Suprapubic skin (tissue), 4 donors: ENCODE measurements around the gene GPALPP1. TPM values are rescaled to one million over a fixed set of nuclear protein-coding genes. Genes with fewer than 3 reads are reported as not detected.

Source experiments
- DNase-seq, 2 donors: peaks; one replicate each; pipeline ENCODE4 v3.0.0-alpha.2; 2019; ENCODE audit warnings: low spot score in 2 of 2
- H3K27ac ChIP-seq: fragments of 200-600 bp; sonication (generic); one replicate; pipeline ENCODE4 v1.5.1; 2019
- H3K27me3 ChIP-seq: fragments of 200-600 bp; sonication (generic); one replicate; pipeline ENCODE4 v1.5.1; 2019
- H3K36me3 ChIP-seq: fragments of 200-600 bp; sonication (generic); one replicate; pipeline ENCODE4 v1.5.1; 2019
- H3K4me1 ChIP-seq: fragments of 200-600 bp; sonication (generic); one replicate; pipeline ENCODE4 v1.5.1; 2019
- H3K4me3 ChIP-seq: fragments of 200-600 bp; sonication (generic); one replicate; pipeline ENCODE4 v1.5.1; 2019; ENCODE audit warnings: mild to moderate bottlenecking
- H3K9me3 ChIP-seq: fragments of 200-600 bp; sonication (generic); one replicate; pipeline ENCODE4 v1.5.1; 2019
- EP300 ChIP-seq: sonication (generic); formaldehyde crosslinking; IDR thresholded peaks from one replicate; pipeline ENCODE4 v1.6.1; 2017; ENCODE audit warnings: antibody characterized with exemption
- POLR2A ChIP-seq, 2 donors: fragments of 450-650 bp; IDR thresholded peaks; one replicate each; pipeline ENCODE4 v1.6.1; 2017; ENCODE audit warnings: antibody characterized with exemption in 2 of 2, mild to moderate bottlenecking in 2 of 2, moderate library complexity in 2 of 2
- POLR2AphosphoS5 ChIP-seq, 3 donors: sonication (generic); formaldehyde crosslinking; IDR thresholded peaks; one replicate each; pipeline ENCODE4 v1.6.1; 2017; ENCODE audit warnings: antibody characterized with exemption in 3 of 3
- WGBS: methylation state at CpG from one replicate; pipeline ENCODE4 v1.1.5; 2018; 5-methylcytosine and 5-hydroxymethylcytosine counted together
- total RNA-seq, 4 donors: library from RNA; depleted of rRNA; stranded (reverse); fragments of >200 nt; gene quantifications; one replicate each; pipeline ENCODE4 v1.1.0, GENCODE V29; 2016
- TF ChIP-seq, protein P1 (sequence below), 2 donors: fragments of 200-600 bp in 1 of 2; fragments of 450-650 bp in 1 of 2; sonication (generic) in 1 of 2; IDR thresholded peaks; one replicate each; pipeline ENCODE4 v1.5.1; 2016 to 2019; ENCODE audit warnings: antibody characterized with exemption in 2 of 2, mild to moderate bottlenecking in 1 of 2, moderate library complexity in 1 of 2

Gene GPALPP1
- total RNA-seq, 4 donors from 2014 or later: 17.0 to 33.5 (median 28.6) TPM

DNA sequence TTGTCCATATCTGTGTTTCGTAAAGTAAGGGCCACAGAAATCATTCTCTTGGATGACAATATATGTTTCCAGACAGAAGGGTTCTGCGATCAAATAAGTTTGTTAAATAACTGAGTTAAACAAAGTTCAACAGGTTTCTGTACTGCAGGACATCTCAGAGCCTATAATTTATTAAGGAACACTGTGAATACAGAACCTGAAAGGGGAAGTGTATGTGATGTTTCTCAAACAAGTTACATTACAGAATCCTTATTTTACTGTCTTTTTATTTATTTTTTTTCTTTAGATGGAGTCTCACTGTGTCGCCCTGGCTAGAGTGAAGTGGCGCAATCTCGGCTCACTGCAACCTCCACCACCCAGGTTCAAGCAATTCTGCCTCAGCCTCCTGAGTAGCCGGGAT lies 75.6 kb downstream of the GPALPP1 start:
- no peaks in the 10 kb centered on the region for H3K9me3 ChIP-seq
- H3K27ac ChIP-seq: no peak overlapping the region
- no peak overlapping the region for H3K4me3 ChIP-seq
- H3K4me1 ChIP-seq: no peaks in the 10 kb centered on the region
- WGBS: 91% methylated on average over 6 of the region's 6 CpGs
- no peak for DNase-seq
- TF ChIP-seq EP300: no peak
- TF ChIP-seq POLR2A (IDR thresholded peaks at IDR 0.05): no peak
- TF ChIP-seq, protein P1, sequence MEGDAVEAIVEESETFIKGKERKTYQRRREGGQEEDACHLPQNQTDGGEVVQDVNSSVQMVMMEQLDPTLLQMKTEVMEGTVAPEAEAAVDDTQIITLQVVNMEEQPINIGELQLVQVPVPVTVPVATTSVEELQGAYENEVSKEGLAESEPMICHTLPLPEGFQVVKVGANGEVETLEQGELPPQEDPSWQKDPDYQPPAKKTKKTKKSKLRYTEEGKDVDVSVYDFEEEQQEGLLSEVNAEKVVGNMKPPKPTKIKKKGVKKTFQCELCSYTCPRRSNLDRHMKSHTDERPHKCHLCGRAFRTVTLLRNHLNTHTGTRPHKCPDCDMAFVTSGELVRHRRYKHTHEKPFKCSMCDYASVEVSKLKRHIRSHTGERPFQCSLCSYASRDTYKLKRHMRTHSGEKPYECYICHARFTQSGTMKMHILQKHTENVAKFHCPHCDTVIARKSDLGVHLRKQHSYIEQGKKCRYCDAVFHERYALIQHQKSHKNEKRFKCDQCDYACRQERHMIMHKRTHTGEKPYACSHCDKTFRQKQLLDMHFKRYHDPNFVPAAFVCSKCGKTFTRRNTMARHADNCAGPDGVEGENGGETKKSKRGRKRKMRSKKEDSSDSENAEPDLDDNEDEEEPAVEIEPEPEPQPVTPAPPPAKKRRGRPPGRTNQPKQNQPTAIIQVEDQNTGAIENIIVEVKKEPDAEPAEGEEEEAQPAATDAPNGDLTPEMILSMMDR (IDR thresholded peaks at IDR 0.05): no peak
- no peak for TF ChIP-seq POLR2AphosphoS5 (IDR thresholded peaks at IDR 0.05)
- no peaks in the 10 kb centered on the region for H3K27me3 ChIP-seq
- no peaks in the 10 kb centered on the region for H3K36me3 ChIP-seq

DNA sequence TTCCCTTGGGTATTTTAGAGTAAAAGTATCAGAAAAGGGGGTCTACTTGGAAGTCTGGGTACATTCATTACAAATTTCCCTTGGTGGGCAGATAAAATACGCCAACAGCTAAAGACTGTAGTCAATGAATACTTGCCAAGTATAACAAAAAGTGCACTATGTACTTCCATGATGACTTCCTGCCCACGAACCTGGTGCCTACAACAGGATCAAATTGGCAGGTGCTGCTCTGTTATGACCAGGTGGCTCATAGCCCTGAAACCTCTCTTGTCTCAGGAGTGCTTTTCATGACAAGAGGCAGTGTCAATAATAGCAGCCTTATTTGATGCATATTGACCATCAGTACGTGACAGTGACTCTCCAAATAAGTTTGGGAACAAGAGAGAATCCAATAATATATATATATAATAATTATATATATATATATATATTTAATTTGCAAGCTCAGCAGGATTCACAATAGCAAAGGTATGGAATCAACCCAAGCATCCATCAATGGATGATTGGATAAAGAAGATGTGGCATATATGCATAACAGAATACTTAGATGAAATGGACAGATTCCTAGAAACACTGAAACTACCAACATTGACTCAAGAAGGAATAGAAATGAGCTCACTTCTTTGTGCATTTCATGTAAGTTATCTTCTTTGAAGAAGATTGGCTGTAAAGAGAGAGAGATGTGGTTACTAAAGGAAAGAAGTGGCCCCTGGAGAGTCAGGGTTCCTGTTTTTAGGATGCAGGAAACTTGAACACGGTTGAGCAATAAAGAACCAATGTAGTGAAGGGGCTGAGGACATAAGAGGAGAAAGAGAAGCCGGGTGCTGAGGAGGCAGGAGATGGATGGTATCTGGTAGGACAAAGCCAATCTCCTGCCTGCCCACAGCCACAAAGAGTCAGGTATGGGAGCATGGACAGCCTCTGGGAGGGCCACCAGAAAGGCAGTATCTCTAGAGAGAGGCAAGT lies 79.0 kb downstream of the GPALPP1 start:
- Histone ChIP-seq H3K4me1 (no peaks in the 10 kb centered on the region), H3K27ac (no peak overlapping the region), H3K9me3 (no peaks in the 10 kb centered on the region), H3K36me3 (no peaks in the 10 kb centered on the region), H3K27me3 (no peaks in the 10 kb centered on the region), H3K4me3 (no peak overlapping the region)
- WGBS: 69% methylated on average over 5 of the region's 5 CpGs
- TF ChIP-seq EP300 (no peak), POLR2A (IDR thresholded peaks at IDR 0.05) (no peak), POLR2AphosphoS5 (IDR thresholded peaks at IDR 0.05) (no peak)
- TF ChIP-seq, protein P1 (IDR thresholded peaks at IDR 0.05): no peak
- DNase-seq: no peak

DNA sequence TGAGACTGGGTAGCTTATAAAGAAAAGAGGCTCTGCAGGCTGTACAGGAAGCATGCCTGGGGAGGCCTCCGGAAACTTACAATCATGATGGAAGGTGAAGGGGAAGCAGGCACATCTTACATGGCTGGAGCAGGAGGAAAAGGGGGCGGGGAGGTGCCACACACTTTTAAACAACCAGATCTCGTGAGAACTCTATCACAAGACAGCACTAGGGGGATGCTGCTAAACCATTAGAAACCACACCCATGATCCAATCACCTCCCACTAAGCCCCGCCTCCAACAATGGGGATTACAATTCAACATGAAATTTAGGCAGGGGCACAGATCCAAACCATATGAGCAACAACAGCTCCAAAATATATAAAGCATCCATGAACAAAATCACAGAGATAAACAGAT lies 84.5 kb downstream of the GPALPP1 start:
- H3K36me3 ChIP-seq: no peaks in the 10 kb centered on the region
- TF ChIP-seq EP300 (no peak), POLR2AphosphoS5 (IDR thresholded peaks at IDR 0.05) (no peak), POLR2A (IDR thresholded peaks at IDR 0.05) (no peak)
- TF ChIP-seq, protein P1 (IDR thresholded peaks at IDR 0.05): no peak
- WGBS: 77% methylated on average over 4 of the region's 4 CpGs
- H3K27me3 ChIP-seq: no peaks in the 10 kb centered on the region
- H3K4me1 ChIP-seq: no peaks in the 10 kb centered on the region
- no peak for DNase-seq
- H3K4me3 ChIP-seq: no peak overlapping the region
- H3K27ac ChIP-seq: no peak overlapping the region
- no peaks in the 10 kb centered on the region for H3K9me3 ChIP-seq

DNA sequence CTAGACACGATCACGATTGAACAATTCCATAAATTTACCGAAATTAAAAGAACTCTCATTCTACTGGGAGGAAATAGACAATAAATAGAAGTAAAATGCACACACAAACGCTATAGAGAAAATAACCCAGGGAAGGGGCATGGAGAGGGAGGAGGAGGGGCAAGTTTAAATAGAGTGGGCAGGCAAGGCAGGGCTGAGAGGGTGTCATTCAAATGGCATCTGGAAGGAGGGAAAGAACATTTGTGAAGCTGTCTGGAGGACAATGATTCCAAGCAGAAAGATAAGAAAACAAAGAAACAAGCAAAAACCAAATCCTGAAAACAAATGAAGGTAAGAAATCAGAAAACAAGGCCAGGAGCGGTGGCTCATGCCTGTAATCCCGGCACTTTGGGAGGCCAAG lies 85.4 kb downstream of the GPALPP1 start:
- H3K36me3 ChIP-seq: no peaks in the 10 kb centered on the region
- no peak for TF ChIP-seq POLR2AphosphoS5 (IDR thresholded peaks at IDR 0.05)
- no peak for TF ChIP-seq POLR2A (IDR thresholded peaks at IDR 0.05)

DNA sequence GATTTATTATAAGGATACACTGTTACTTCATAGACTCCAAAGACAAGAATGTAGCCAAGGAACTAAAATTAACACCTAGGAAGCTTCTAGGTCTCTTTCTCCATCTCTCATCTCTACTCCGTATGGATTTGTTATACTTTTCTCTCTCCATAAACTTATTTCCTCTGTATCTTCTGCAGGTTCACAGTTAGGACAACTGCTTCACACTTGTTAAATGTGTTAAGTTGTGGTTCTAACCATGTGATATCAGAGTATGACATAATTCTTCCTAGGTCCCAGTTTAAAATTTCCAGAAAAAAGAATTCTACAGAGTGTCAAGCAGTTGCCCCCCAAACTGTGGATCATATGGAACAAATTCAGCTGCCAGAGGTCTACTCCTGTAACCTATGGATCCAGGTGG lies 88.7 kb downstream of the GPALPP1 start:
- Histone ChIP-seq H3K27ac (no peak overlapping the region), H3K36me3 (no peaks in the 10 kb centered on the region), H3K4me3 (no peak overlapping the region), H3K9me3 (no peaks in the 10 kb centered on the region), H3K4me1 (no peaks in the 10 kb centered on the region), H3K27me3 (no peaks in the 10 kb centered on the region)
- WGBS: 87% methylated on average over 1 of the region's 1 CpG
- TF ChIP-seq, protein P1 (IDR thresholded peaks at IDR 0.05): no peak
- TF ChIP-seq POLR2AphosphoS5 (IDR thresholded peaks at IDR 0.05) (no peak), POLR2A (IDR thresholded peaks at IDR 0.05) (no peak), EP300 (no peak)
- DNase-seq: no peak

More for the DNA sequence above, 85.4 kb downstream of the GPALPP1 start:
- DNase-seq: no peak
- 93% methylated on average over 6 of the region's 6 CpGs for WGBS
- Histone ChIP-seq H3K4me1 (no peaks in the 10 kb centered on the region), H3K27me3 (no peaks in the 10 kb centered on the region), H3K27ac (no peak overlapping the region), H3K4me3 (no peak overlapping the region), H3K9me3 (no peaks in the 10 kb centered on the region)

Other genes starting within 250 kb of the GPALPP1 start
- 1 to 10 TPM; 3.2 to 5.0 (median 4.2) TPM for gene NUFIP1, start 67 bp upstream of the GPALPP1 start, total RNA-seq
- gene GTF2F2, start 131.0 kb downstream of the GPALPP1 start, total RNA-seq: 10 to 100 TPM; 24.5 to 35.0 (median 30.5) TPM
- 1 to 10 TPM in 3 of 4 donors, under 1 TPM in 1; 0.89 to 3.5 (median 2.2) TPM for gene KCTD4, start 211.5 kb downstream of the GPALPP1 start, total RNA-seq